Neural progenitor cell (in vitro differentiated cells): ENCODE results near the gene LRRC28. TPM values are rescaled to one million over a fixed set of nuclear protein-coding genes. Genes with fewer than 3 reads are reported as not detected.

Experiments used
- DNase-seq: peaks from one replicate; pipeline ENCODE4 v3.0.0-alpha.2; 2016; ENCODE audit warnings: low spot score
- H2AFZ ChIP-seq: fragments of 200-600 bp; sonication (generic); replicated peaks from 2 replicates; pipeline ENCODE4 v1.6.1; 2016; ENCODE audit warnings: antibody characterized with exemption
- H3F3A ChIP-seq: fragments of 200-600 bp; sonication (generic); 2 replicates; pipeline ENCODE4 v1.6.1; 2016; ENCODE audit warnings: antibody characterized with exemption, low read depth
- H3K27ac ChIP-seq: fragments of 200-600 bp; sonication (generic); 2 replicates; pipeline ENCODE4 v1.5.1; 2016; ENCODE audit warnings: mild to moderate bottlenecking
- H3K27me3 ChIP-seq: fragments of 200-600 bp; sonication (generic); 2 replicates; pipeline ENCODE4 v1.6.1; 2016; ENCODE audit warnings: mild to moderate bottlenecking, moderate library complexity
- H3K36me3 ChIP-seq: fragments of 200-600 bp; sonication (generic); 2 replicates; pipeline ENCODE4 v1.5.1; 2016
- H3K4me1 ChIP-seq: fragments of 200-600 bp; sonication (generic); 2 replicates; pipeline ENCODE4 v1.6.1; 2016; ENCODE audit warnings: mixed run types
- H3K4me2 ChIP-seq: fragments of 200-600 bp; sonication (generic); 2 replicates; pipeline ENCODE4 v1.6.1; 2016
- H3K4me3 ChIP-seq: fragments of 200-600 bp; sonication (generic); 2 replicates; pipeline ENCODE4 v1.5.1; 2016
- H3K79me2 ChIP-seq: fragments of 200-600 bp; sonication (generic); 2 replicates; pipeline ENCODE4 v1.6.1; 2016; ENCODE audit warnings: low read depth
- H3K9ac ChIP-seq: fragments of 200-600 bp; sonication (generic); 2 replicates; pipeline ENCODE4 v1.6.1; 2016
- H3K9me3 ChIP-seq: fragments of 200-600 bp; sonication (generic); 2 replicates; pipeline ENCODE4 v1.5.1; 2016; ENCODE audit warnings: low read depth
- H4K20me1 ChIP-seq: fragments of 200-600 bp; sonication (generic); 2 replicates; pipeline ENCODE4 v1.6.1; 2016; ENCODE audit warnings: low read depth
- H3K27ac Mint-ChIP-seq: 3 replicates; pipeline ENCODE4 v1.8.0; 2021; ENCODE audit warnings: mixed read lengths
- H3K27me3 Mint-ChIP-seq: 2 replicates; pipeline ENCODE4 v1.8.0; 2022; ENCODE audit warnings: low read depth, mild to moderate bottlenecking, inconsistent platforms, moderate library complexity, mixed read lengths; ENCODE audit not compliant: insufficient read depth
- H3K36me3 Mint-ChIP-seq: 3 replicates; pipeline ENCODE4 v1.8.0; 2021; ENCODE audit warnings: mixed read lengths
- H3K4me1 Mint-ChIP-seq: 3 replicates; pipeline ENCODE4 v1.8.0; 2021; ENCODE audit warnings: mixed read lengths
- H3K4me3 Mint-ChIP-seq: 3 replicates; pipeline ENCODE4 v1.8.0; 2021; ENCODE audit warnings: mild to moderate bottlenecking, moderate library complexity, mixed read lengths
- H3K9me3 Mint-ChIP-seq: 3 replicates; pipeline ENCODE4 v1.8.0; 2020; ENCODE audit warnings: mixed read lengths
- EZH2 ChIP-seq: fragments of 200-600 bp; sonication (generic); IDR thresholded peaks from 2 replicates; pipeline ENCODE4 v1.6.1; 2017; ENCODE audit warnings: antibody characterized with exemption, mild to moderate bottlenecking, moderate library complexity
- EZH2phosphoT487 ChIP-seq: fragments of 200-600 bp; sonication (generic); IDR thresholded peaks from 2 replicates; pipeline ENCODE4 v1.6.1; 2017; ENCODE audit warnings: antibody characterized with exemption
- total RNA-seq: library from RNA; depleted of rRNA; stranded (reverse); fragments of >200 nt; gene quantifications from 2 replicates; pipeline ENCODE4 v1.2.3, GENCODE V29; 2015; ENCODE audit warnings: low replicate concordance
- TF ChIP-seq, protein P1 (sequence below): fragments of 200-600 bp; sonication (generic); IDR thresholded peaks from 2 replicates; pipeline ENCODE4 v1.5.1; 2017; ENCODE audit warnings: antibody characterized with exemption, mild to moderate bottlenecking

Gene LRRC28
- total RNA-seq, 1 donor from 2014 or later: 34.5 TPM

GRCh38 chr15:99435877-99436541 is 184.7 kb downstream of the LRRC28 start:
- TF ChIP-seq, protein P1, sequence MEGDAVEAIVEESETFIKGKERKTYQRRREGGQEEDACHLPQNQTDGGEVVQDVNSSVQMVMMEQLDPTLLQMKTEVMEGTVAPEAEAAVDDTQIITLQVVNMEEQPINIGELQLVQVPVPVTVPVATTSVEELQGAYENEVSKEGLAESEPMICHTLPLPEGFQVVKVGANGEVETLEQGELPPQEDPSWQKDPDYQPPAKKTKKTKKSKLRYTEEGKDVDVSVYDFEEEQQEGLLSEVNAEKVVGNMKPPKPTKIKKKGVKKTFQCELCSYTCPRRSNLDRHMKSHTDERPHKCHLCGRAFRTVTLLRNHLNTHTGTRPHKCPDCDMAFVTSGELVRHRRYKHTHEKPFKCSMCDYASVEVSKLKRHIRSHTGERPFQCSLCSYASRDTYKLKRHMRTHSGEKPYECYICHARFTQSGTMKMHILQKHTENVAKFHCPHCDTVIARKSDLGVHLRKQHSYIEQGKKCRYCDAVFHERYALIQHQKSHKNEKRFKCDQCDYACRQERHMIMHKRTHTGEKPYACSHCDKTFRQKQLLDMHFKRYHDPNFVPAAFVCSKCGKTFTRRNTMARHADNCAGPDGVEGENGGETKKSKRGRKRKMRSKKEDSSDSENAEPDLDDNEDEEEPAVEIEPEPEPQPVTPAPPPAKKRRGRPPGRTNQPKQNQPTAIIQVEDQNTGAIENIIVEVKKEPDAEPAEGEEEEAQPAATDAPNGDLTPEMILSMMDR: no peak
- TF ChIP-seq EZH2 (no peak), EZH2phosphoT487 (no peak)
- Mint-ChIP-seq H3K27ac (no peak overlapping the region), H3K4me1 (peaks cover 41% of the 10 kb centered on the region), H3K9me3 (no peaks in the 10 kb centered on the region), H3K27me3 (peaks cover 8% of the 10 kb centered on the region), H3K36me3 (no peaks in the 10 kb centered on the region), H3K4me3 (no peak overlapping the region)
- H3K27me3 ChIP-seq: no peaks in the 10 kb centered on the region
- H3F3A ChIP-seq: no peaks in the 10 kb centered on the region
- no peak overlapping the region for H2AFZ ChIP-seq
- H3K4me1 ChIP-seq: peaks cover 32% of the 10 kb centered on the region
- H3K4me2 ChIP-seq: no peak overlapping the region
- no peak overlapping the region for H3K27ac ChIP-seq
- no peaks in the 10 kb centered on the region for H3K36me3 ChIP-seq
- H3K9me3 ChIP-seq: no peaks in the 10 kb centered on the region
- no peak overlapping the region for H3K9ac ChIP-seq
- H3K79me2 ChIP-seq: no peaks in the 10 kb centered on the region
- H3K4me3 ChIP-seq: no peak overlapping the region
- no peaks in the 10 kb centered on the region for H4K20me1 ChIP-seq
- no peak for DNase-seq

- DNase-seq: no peak
- no peak overlapping the region for H3K27ac Mint-ChIP-seq
- Histone ChIP-seq H3K79me2 (no peaks in the 10 kb centered on the region), H3K27me3 (no peaks in the 10 kb centered on the region), H3K4me3 (no peak overlapping the region), H4K20me1 (no peaks in the 10 kb centered on the region), H3K27ac (no peak overlapping the region), H3F3A (no peaks in the 10 kb centered on the region), H2AFZ (no peak overlapping the region), H3K9ac (no peak overlapping the region), H3K9me3 (no peaks in the 10 kb centered on the region), H3K4me2 (no peak overlapping the region), H3K36me3 (no peaks in the 10 kb centered on the region), H3K4me1 (peaks cover 32% of the 10 kb centered on the region)
- no peaks in the 10 kb centered on the region for H3K9me3 Mint-ChIP-seq
- H3K36me3 Mint-ChIP-seq: no peaks in the 10 kb centered on the region
- peaks cover 41% of the 10 kb centered on the region for H3K4me1 Mint-ChIP-seq
- TF ChIP-seq, protein P1: no peak
- TF ChIP-seq EZH2: no peak
- TF ChIP-seq EZH2phosphoT487: no peak
- peaks cover 11% of the 10 kb centered on the region for H3K27me3 Mint-ChIP-seq
- no peak overlapping the region for H3K4me3 Mint-ChIP-seq
Measured at GRCh38 chr15:99436542-99437314, 185.4 kb downstream of the LRRC28 start.

GRCh38 chr15:99437315-99438223 is 186.3 kb downstream of the LRRC28 start:
- no peak for DNase-seq
- H3K4me1 ChIP-seq: peaks cover 32% of the 10 kb centered on the region

More at GRCh38 chr15:99437315-99438223, 186.3 kb downstream of the LRRC28 start:
- no peak overlapping the region for H3K4me3 ChIP-seq
- no peaks in the 10 kb centered on the region for H3K79me2 ChIP-seq
- peaks cover 46% of the 10 kb centered on the region for H3K4me1 Mint-ChIP-seq
- no peaks in the 10 kb centered on the region for H3K9me3 ChIP-seq
- no peaks in the 10 kb centered on the region for H3K27me3 ChIP-seq
- H3K9ac ChIP-seq: no peak overlapping the region
- TF ChIP-seq EZH2phosphoT487: no peak
- no peak for TF ChIP-seq EZH2
- TF ChIP-seq, protein P1: no peak
- H3K27me3 Mint-ChIP-seq: peaks cover 13% of the 10 kb centered on the region
- H3K4me3 Mint-ChIP-seq: no peak overlapping the region
- no peaks in the 10 kb centered on the region for H3K36me3 Mint-ChIP-seq
- peak overlapping the region; percentile 63 for H3K27ac Mint-ChIP-seq
- H3F3A ChIP-seq: no peaks in the 10 kb centered on the region
- H3K9me3 Mint-ChIP-seq: no peaks in the 10 kb centered on the region
- H3K36me3 ChIP-seq: no peaks in the 10 kb centered on the region
- H3K27ac ChIP-seq: no peak overlapping the region
- no peak overlapping the region for H2AFZ ChIP-seq
- no peaks in the 10 kb centered on the region for H4K20me1 ChIP-seq
- H3K4me2 ChIP-seq: no peak overlapping the region
